Thyroid gland (tissue), 4 donors: Measurements from ENCODE around the gene ASIC4. TPM values are rescaled to one million over a fixed set of nuclear protein-coding genes. Genes with fewer than 3 reads are reported as not detected.

Experiments
- DNase-seq, 2 donors: peaks; one replicate each; pipeline ENCODE4 v3.0.0-alpha.2; 2019
- H3K27ac ChIP-seq, 3 donors: fragments of 200-600 bp; sonication (generic); 1 replicate in 2 of 3; 2 replicates in 1 of 3; pipeline ENCODE4 v1.5.1; 2016 to 2019; ENCODE audit warnings: mild to moderate bottlenecking in 1 of 3, moderate library complexity in 1 of 3
- H3K27me3 ChIP-seq: fragments of 200-600 bp; sonication (generic); one replicate; pipeline ENCODE4 v1.5.1; 2019
- H3K36me3 ChIP-seq, 2 donors: fragments of 200-600 bp; sonication (generic); one replicate each; pipeline ENCODE4 v1.5.1; 2016 to 2019
- H3K4me1 ChIP-seq, 2 donors: fragments of 200-600 bp; sonication (generic); one replicate each; pipeline ENCODE4 v1.5.1; 2017 to 2019
- H3K4me3 ChIP-seq, 3 donors: fragments of 200-600 bp; sonication (generic); replicated peaks in 1 of 3; 1 replicate in 2 of 3; 2 replicates in 1 of 3; pipeline ENCODE4 v1.5.1; 2016; ENCODE audit warnings: mild to moderate bottlenecking in 1 of 3
- H3K9me3 ChIP-seq: fragments of 200-600 bp; sonication (generic); one replicate; pipeline ENCODE4 v1.5.1; 2017
- CTCF ChIP-seq, 6 experiments: fragments of 200-600 bp in 3 of 6; fragments of 450-650 bp in 3 of 6; sonication (generic) in 3 of 6; IDR thresholded peaks; one replicate each; pipeline ENCODE4 v1.5.1; 2016 to 2019; ENCODE audit warnings: antibody characterized with exemption in 6 of 6, mild to moderate bottlenecking in 2 of 6, inconsistent platforms in 1 of 6, moderate library complexity in 1 of 6
- POLR2A ChIP-seq, 2 donors: fragments of 450-650 bp; IDR thresholded peaks; one replicate each; pipeline ENCODE4 v1.6.1; 2017; ENCODE audit warnings: antibody characterized with exemption in 2 of 2, mild to moderate bottlenecking in 2 of 2, moderate library complexity in 1 of 2
- WGBS, 2 donors: methylation state at CpG; one replicate each; pipeline ENCODE4 v1.1.5; 2017; 5-methylcytosine and 5-hydroxymethylcytosine counted together
- intact Hi-C: fragments of 100-400 bp; cut with DNase I; formaldehyde crosslinking; loops from one replicate; pipeline ENCODE4 v1.15.1; 2023
- total RNA-seq, 4 donors: library from RNA; depleted of rRNA; stranded (reverse); fragments of >200 nt; gene quantifications; one replicate each; pipeline ENCODE4 v1.2.3, GENCODE V29; 2016

The ASIC4 gene
- total RNA-seq, 4 donors from 2014 or later = not detected

DNA sequence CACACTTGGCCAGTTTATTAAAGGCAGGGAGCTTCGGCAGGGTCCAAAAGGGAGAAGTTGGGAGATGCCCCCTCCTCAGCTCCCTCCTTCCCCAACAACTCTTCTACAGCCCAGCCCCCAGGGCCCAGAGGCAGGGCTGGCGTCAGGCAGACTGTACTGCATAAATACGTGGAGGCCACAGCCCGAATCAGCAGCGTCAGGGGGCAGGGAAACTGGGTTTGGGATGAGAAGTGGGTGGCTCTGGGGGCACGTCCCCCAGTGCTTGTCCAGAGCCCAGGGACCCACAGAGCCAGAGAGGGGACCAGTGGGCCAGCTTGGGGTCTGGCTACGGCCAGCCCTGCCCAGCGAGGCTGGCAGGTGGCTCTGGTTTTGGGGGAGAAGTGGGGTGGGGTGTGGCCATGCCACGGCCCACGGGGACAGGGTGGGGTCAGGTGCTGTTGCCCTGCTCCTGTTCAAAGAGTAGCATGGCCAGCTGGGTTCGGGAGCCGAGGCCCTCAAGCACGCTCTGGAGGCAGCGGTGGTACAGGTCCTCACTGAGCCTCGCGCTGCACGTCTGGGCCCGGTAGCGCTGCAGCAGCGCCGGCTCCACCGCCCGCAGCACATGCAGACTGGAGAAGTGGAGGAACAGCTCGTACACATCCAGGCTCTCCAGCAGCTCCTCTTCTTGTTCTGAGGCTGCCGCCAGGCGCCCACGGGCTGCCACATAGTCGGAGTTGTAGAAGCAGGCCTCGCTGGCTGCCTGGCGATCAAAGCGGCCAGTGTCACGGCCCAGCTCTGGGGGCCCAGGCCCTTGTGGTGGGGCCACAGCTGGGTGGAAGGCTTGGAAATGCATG is 24.9 kb downstream of the ASIC4 start:
- H3K36me3 ChIP-seq = peaks cover 14 to 17% of the 10 kb centered on the region in 2 donors
- intact Hi-C loops = no loop called here
- H3K27me3 ChIP-seq = no peaks in the 10 kb centered on the region
- no peak for TF ChIP-seq CTCF (IDR thresholded peaks at IDR 0.05)
- no peak for TF ChIP-seq POLR2A (IDR thresholded peaks at IDR 0.05)
- DNase-seq = no peak
- no peak overlapping the region for H3K27ac ChIP-seq
- H3K4me3 ChIP-seq = no peak overlapping the region
- WGBS, 2 donors = 84 to 91% methylated on average over 18 to 25 of the region's 32 CpGs
- no peaks in the 10 kb centered on the region for H3K9me3 ChIP-seq
- peaks cover 15 to 19% of the 10 kb centered on the region in 2 donors for H3K4me1 ChIP-seq

DNA sequence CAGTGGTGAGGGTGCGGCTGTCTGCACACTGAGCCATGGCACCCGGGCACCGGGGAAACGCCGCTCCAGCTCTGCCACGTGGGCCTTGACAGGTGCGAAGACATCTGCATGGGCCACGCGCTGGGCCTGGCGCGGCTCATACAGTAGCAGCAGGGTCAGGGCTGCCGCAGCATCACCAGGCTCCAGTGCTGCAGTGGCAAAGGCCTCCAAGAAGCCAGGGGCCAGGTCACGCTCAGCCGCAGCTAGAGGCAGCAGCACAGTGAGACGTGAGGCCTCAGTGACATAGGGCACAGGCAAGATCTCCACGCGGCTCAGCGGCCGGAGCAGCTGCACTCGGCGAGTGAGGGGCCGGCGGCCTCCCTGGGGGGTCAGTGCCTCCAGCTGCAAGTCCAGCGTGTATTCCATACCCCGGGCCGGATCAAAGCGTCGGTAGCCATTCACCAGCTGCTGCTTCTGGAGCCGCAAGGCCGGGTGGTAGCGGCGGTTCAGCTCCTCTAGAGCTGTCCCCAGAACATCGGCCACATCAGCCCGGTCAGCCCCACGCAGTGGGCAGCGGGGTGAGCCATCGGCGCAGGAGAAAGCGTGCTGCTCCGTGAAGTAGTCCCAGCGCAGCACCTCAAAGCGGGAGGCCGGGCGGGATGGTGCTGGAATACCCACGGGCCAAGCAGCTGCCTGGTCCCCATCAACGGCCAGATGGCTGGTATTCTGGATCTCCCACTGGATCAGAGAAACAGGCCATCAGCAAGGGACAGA is 25.8 kb downstream of the ASIC4 start:
- 92% methylated on average over 26 to 44 of the region's 46 CpGs for WGBS, 2 donors
- Histone ChIP-seq H3K27me3 (no peaks in the 10 kb centered on the region), H3K4me1 (peaks cover 21 to 24% of the 10 kb centered on the region in 2 donors), H3K27ac (no peak overlapping the region), H3K4me3 (no peak overlapping the region), H3K9me3 (no peaks in the 10 kb centered on the region), H3K36me3 (peaks cover 14 to 17% of the 10 kb centered on the region in 2 donors)
- TF ChIP-seq POLR2A (IDR thresholded peaks at IDR 0.05) (no peak), CTCF (IDR thresholded peaks at IDR 0.05) (no peak)
- intact Hi-C loops = loop anchor here (2.0 to 5.0 kb wide), 2 partner anchors 103 to 147 kb away; no protein-coding TSS in a partner anchor
- no peak for DNase-seq

- H3K27me3 ChIP-seq = no peaks in the 10 kb centered on the region
- H3K9me3 ChIP-seq = no peaks in the 10 kb centered on the region
- intact Hi-C loops = loop anchor here (2.0 to 5.0 kb wide), 2 partner anchors 102 to 146 kb away; no protein-coding TSS in a partner anchor
- H3K36me3 ChIP-seq = peaks cover 14 to 17% of the 10 kb centered on the region in 2 donors
- H3K4me1 ChIP-seq = peaks cover 21 to 24% of the 10 kb centered on the region in 2 donors
- TF ChIP-seq CTCF (IDR thresholded peaks at IDR 0.05) = no peak
- TF ChIP-seq POLR2A (IDR thresholded peaks at IDR 0.05) = no peak
- no peak for DNase-seq
- WGBS, 2 donors = 92% methylated on average over 12 of the region's 12 CpGs
- no peak overlapping the region for H3K4me3 ChIP-seq
- no peak overlapping the region for H3K27ac ChIP-seq
Measured at GRCh38 chr2:219540784-219541504, 26.7 kb downstream of the ASIC4 start.

DNA sequence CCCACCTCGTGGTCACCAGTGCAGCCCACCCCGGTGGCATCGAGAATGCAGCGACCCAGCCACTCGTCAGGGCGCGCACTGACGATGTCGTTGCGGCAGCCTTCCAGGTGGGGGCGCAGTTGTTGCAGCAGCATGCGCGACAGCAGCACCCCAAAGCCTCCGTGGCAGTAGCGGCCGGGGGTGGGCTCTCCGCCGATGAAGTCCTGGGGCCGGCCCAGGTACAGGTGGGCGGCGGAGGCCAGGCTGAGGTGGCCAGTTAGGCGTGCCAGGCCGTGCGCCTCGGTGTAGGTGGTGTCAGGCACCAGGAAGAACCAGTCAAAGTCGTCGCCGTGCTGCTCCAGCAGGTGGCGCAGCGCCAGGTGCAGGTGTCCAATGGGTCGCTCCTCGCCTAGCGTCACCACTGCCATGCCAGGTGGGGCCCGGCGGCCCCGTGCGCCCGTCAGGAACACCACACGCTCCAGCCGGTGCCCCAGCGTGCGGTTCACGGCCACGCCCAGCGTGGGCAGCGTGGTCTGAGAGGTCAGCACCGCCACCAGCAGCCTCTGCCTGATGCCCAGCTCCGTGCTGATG is 27.4 kb downstream of the ASIC4 start:
- Histone ChIP-seq H3K4me1 (peaks cover 21 to 24% of the 10 kb centered on the region in 2 donors), H3K27me3 (no peaks in the 10 kb centered on the region), H3K36me3 (peaks cover 14 to 17% of the 10 kb centered on the region in 2 donors), H3K9me3 (no peaks in the 10 kb centered on the region), H3K27ac (no peak overlapping the region), H3K4me3 (peak overlapping the region in 1 of 3 donors; percentile 15)
- intact Hi-C loops = loop anchor here (2.0 to 5.0 kb wide), 2 partner anchors 101 to 146 kb away; no protein-coding TSS in a partner anchor
- TF ChIP-seq CTCF (IDR thresholded peaks at IDR 0.05) = peak; percentile 92 to 99 (median 97)
- TF ChIP-seq POLR2A (IDR thresholded peaks at IDR 0.05) = peak in 1 of 2 donors; percentile 19
- 6 to 20% methylated on average over 9 to 13 of the region's 48 CpGs for WGBS, 2 donors
- DNase-seq = peak; percentile 93
